OCI-LY1 (cell line): Measurements from ENCODE around the gene ROCK2.

Experiments
- H2AFZ ChIP-seq: fragments of 200-600 bp; sonication (generic), shearing (Covaris generic); 2 replicates; pipeline ENCODE4 v1.6.0; 2014; ENCODE audit warnings: antibody characterized with exemption, mild to moderate bottlenecking, low read length
- H3F3A ChIP-seq: fragments of 200-600 bp; sonication (generic), shearing (Covaris generic); 2 replicates; pipeline ENCODE4 v1.6.0; 2014; ENCODE audit warnings: mild to moderate bottlenecking, antibody characterized with exemption, low read length, moderate library complexity; ENCODE audit not compliant: insufficient read depth
- H3K27ac ChIP-seq: fragments of 200-600 bp; sonication (generic); 2 replicates; pipeline ENCODE4 v1.5.1; 2014; ENCODE audit warnings: low read length, mixed run types, mild to moderate bottlenecking, low read depth; ENCODE audit not compliant: poor library complexity, severe bottlenecking
- H3K27me3 ChIP-seq: fragments of 200-600 bp; sonication (generic); 2 replicates; pipeline ENCODE4 v1.6.0; 2014; ENCODE audit warnings: antibody characterized with exemption, mild to moderate bottlenecking, low read length, moderate library complexity; ENCODE audit not compliant: insufficient read depth
- H3K36me3 ChIP-seq: fragments of 200-600 bp; sonication (generic); 2 replicates; pipeline ENCODE4 v1.6.1; 2014; ENCODE audit warnings: mild to moderate bottlenecking, antibody characterized with exemption, low read length, moderate library complexity, mixed read lengths; ENCODE audit not compliant: insufficient read depth
- H3K4me1 ChIP-seq: fragments of 200-600 bp; sonication (generic); 2 replicates; pipeline ENCODE4 v1.5.1; 2014; ENCODE audit warnings: mild to moderate bottlenecking, low read length, moderate library complexity; ENCODE audit not compliant: insufficient read depth, severe bottlenecking
- H3K4me2 ChIP-seq: fragments of 200-600 bp; sonication (generic), shearing (Covaris generic); 2 replicates; pipeline ENCODE4 v1.6.1; 2014; ENCODE audit warnings: low read length
- H3K4me3 ChIP-seq: fragments of 200-600 bp; sonication (generic); 2 replicates; pipeline ENCODE4 v1.5.1; 2014; ENCODE audit warnings: low read length, low read depth, mild to moderate bottlenecking, mixed read lengths; ENCODE audit not compliant: poor library complexity, severe bottlenecking
- H3K79me2 ChIP-seq: fragments of 200-600 bp; shearing (Covaris generic); 2 replicates; pipeline ENCODE4 v1.6.1; 2016; ENCODE audit warnings: mixed run types, low read length, mixed read lengths; ENCODE audit not compliant: insufficient read depth
- H3K9ac ChIP-seq: fragments of 200-600 bp; sonication (generic), shearing (Covaris generic); 2 replicates; pipeline ENCODE4 v1.6.1; 2014; ENCODE audit warnings: mild to moderate bottlenecking, low read length, mixed read lengths
- H3K9me2 ChIP-seq: fragments of 200-600 bp; sonication (generic), shearing (Covaris generic); 2 replicates; pipeline ENCODE4 v1.6.1; 2014; ENCODE audit warnings: low read depth, mild to moderate bottlenecking, low read length, mixed read lengths
- H3K9me3 ChIP-seq: fragments of 200-600 bp; shearing (Covaris generic); 2 replicates; pipeline ENCODE4 v1.6.1; 2014; ENCODE audit warnings: low read length, mixed read lengths
- H4K20me1 ChIP-seq: fragments of 200-600 bp; sonication (generic), shearing (Covaris generic); 2 replicates; pipeline ENCODE4 v1.6.0; 2016; ENCODE audit warnings: mild to moderate bottlenecking, low read length; ENCODE audit not compliant: insufficient read depth
- EZH2 ChIP-seq: fragments of 200-600 bp; sonication (generic), shearing (Covaris generic); IDR thresholded peaks from 2 replicates; pipeline ENCODE4 v1.8.0; 2017; ENCODE audit warnings: borderline replicate concordance, mixed run types, mild to moderate bottlenecking, antibody characterized with exemption, low read length, moderate library complexity, mixed read lengths
- TF ChIP-seq, protein P1 (sequence below): fragments of 200-600 bp; sonication (generic), shearing (Covaris generic); IDR thresholded peaks from 2 replicates; pipeline ENCODE4 v1.5.1; 2017; ENCODE audit warnings: mild to moderate bottlenecking, antibody characterized with exemption, low read length, moderate library complexity, mixed read lengths

Gene ROCK2

GRCh38 chr2:11319939-11320338, 24.5 kb downstream of the ROCK2 start:
- no peak for TF ChIP-seq EZH2
- TF ChIP-seq, protein P1, sequence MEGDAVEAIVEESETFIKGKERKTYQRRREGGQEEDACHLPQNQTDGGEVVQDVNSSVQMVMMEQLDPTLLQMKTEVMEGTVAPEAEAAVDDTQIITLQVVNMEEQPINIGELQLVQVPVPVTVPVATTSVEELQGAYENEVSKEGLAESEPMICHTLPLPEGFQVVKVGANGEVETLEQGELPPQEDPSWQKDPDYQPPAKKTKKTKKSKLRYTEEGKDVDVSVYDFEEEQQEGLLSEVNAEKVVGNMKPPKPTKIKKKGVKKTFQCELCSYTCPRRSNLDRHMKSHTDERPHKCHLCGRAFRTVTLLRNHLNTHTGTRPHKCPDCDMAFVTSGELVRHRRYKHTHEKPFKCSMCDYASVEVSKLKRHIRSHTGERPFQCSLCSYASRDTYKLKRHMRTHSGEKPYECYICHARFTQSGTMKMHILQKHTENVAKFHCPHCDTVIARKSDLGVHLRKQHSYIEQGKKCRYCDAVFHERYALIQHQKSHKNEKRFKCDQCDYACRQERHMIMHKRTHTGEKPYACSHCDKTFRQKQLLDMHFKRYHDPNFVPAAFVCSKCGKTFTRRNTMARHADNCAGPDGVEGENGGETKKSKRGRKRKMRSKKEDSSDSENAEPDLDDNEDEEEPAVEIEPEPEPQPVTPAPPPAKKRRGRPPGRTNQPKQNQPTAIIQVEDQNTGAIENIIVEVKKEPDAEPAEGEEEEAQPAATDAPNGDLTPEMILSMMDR, result no peak
- no peak overlapping the region for H3K4me3 ChIP-seq
- no peak overlapping the region for H2AFZ ChIP-seq
- no peak overlapping the region for H3K27ac ChIP-seq
- 0 out of 2 replicates have a peak, but pooled peaks cover 3% of the 10 kb centered on the region for H3K9me2 ChIP-seq
- H3K79me2 ChIP-seq, result no peaks in the 10 kb centered on the region; the same call in 1 of the 2 replicates
- no peaks in the 10 kb centered on the region for H3K27me3 ChIP-seq
- no peaks in the 10 kb centered on the region for H3K9me3 ChIP-seq
- no peak overlapping the region for H3K9ac ChIP-seq
- H3K36me3 ChIP-seq, result no peaks in the 10 kb centered on the region
- H3K4me1 ChIP-seq, result no peaks in the 10 kb centered on the region
- no peaks in the 10 kb centered on the region; the same call in 1 of the 2 replicates for H4K20me1 ChIP-seq
- H3K4me2 ChIP-seq, result no peak overlapping the region
- no peaks in the 10 kb centered on the region; the same call in 1 of the 2 replicates for H3F3A ChIP-seq

- Histone ChIP-seq H3K9me2 (0 out of 2 replicates have a peak, but pooled peaks cover 3% of the 10 kb centered on the region), H3K4me2 (no peak overlapping the region), H3K27me3 (no peaks in the 10 kb centered on the region), H4K20me1 (no peaks in the 10 kb centered on the region; the same call in 1 of the 2 replicates), H3K27ac (no peak overlapping the region), H2AFZ (no peak overlapping the region), H3K4me1 (no peaks in the 10 kb centered on the region), H3K9ac (no peak overlapping the region), H3K4me3 (no peak overlapping the region), H3K36me3 (no peaks in the 10 kb centered on the region), H3F3A (no peaks in the 10 kb centered on the region; the same call in 1 of the 2 replicates), H3K9me3 (no peaks in the 10 kb centered on the region), H3K79me2 (no peaks in the 10 kb centered on the region)
- TF ChIP-seq EZH2, result no peak
- TF ChIP-seq, protein P1, result no peak
These were observed 29.2 kb downstream of the ROCK2 start for GRCh38 chr2:11315074-11315705.

DNA sequence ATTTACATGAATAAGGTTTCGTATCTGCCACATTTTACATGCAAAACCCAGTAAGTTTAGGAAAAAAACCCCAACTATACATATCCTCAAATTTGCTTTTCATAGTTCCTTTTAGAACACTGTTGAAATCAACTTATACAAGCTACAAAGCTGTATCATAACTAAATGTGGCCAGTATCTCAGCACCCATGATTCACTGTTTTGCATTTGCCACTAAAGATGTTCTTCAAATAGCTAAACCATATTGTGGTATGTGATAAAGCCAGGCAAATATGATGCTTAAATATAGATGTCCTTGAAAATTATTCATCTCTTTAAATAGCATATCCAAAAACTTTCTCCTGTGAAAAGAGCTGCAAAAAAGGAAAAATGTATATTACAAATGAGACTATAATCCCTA, 29.9 kb downstream of the ROCK2 start:
- H3K79me2 ChIP-seq, result no peaks in the 10 kb centered on the region
- no peaks in the 10 kb centered on the region for H3K4me1 ChIP-seq
- H3F3A ChIP-seq, result no peaks in the 10 kb centered on the region
- no peak overlapping the region for H3K4me2 ChIP-seq
- H3K36me3 ChIP-seq, result no peaks in the 10 kb centered on the region
- TF ChIP-seq EZH2, result no peak
- TF ChIP-seq, protein P1, result no peak
- 0 out of 2 replicates have a peak, but pooled peaks cover 3% of the 10 kb centered on the region for H3K9me2 ChIP-seq
- no peak overlapping the region for H3K27ac ChIP-seq
- no peak overlapping the region for H3K4me3 ChIP-seq
- no peaks in the 10 kb centered on the region; the same call in 1 of the 2 replicates for H4K20me1 ChIP-seq
- no peak overlapping the region for H3K9ac ChIP-seq
- H3K27me3 ChIP-seq, result no peaks in the 10 kb centered on the region
- H3K9me3 ChIP-seq, result no peaks in the 10 kb centered on the region
- no peak overlapping the region for H2AFZ ChIP-seq
